Caco-2 (cell line): Measurements from ENCODE around the gene FIP1L1. TPM values are rescaled to one million over a fixed set of nuclear protein-coding genes. Genes with fewer than 3 reads are reported as not detected.

Experiments used
- BruUV-seq: library from RNA; stranded (reverse); fragments of 400-500 nt; replicated peaks from 2 replicates; lab custom pipeline; 2021; lab: Mats Ljungman, UMichigan
- CTCF ChIA-PET: fragments of 300-600 bp; sonication (Branson Sonifier 250); formaldehyde crosslinking; loops from one replicate; lab custom pipeline; 2022; ENCODE audit warnings: antibody characterized with exemption; lab: Charles Lee
- POLR2A ChIA-PET: fragments of 300-600 bp; sonication (Branson Sonifier 250); formaldehyde crosslinking; loops from one replicate; lab custom pipeline; 2022; ENCODE audit warnings: antibody characterized with exemption; lab: Charles Lee
- DNase-seq, 2 experiments: peaks; one replicate each; pipeline versions ENCODE4 v3.0.0 to v3.0.0-alpha.2; 2020 to 2022
- H3K27me3 ChIP-seq: replicated peaks from 2 replicates; pipeline ENCODE4 v1.6.0; 2011; ENCODE audit warnings: low read length; ENCODE audit not compliant: control insufficient read depth, insufficient read depth
- H3K36me3 ChIP-seq: 2 replicates; pipeline ENCODE4 v1.5.1; 2011; ENCODE audit warnings: low read length; ENCODE audit not compliant: control insufficient read depth, insufficient read depth
- H3K4me1 ChIP-seq: fragments of 250-450 bp; sonication (Bioruptor Pico); 2 replicates; pipeline ENCODE4 v1.5.1; 2020; ENCODE audit warnings: mild to moderate bottlenecking
- H3K4me3 ChIP-seq: 2 replicates; pipeline ENCODE4 v1.5.1; 2011; ENCODE audit warnings: low read depth, mild to moderate bottlenecking, control low read depth, low read length
- H3K9me3 ChIP-seq: fragments of 250-450 bp; sonication (Bioruptor Pico); 2 replicates; pipeline ENCODE4 v1.5.1; 2020; ENCODE audit warnings: mild to moderate bottlenecking, moderate library complexity
- H3K27ac Mint-ChIP-seq: one replicate; pipeline ENCODE4 v1.8.0; 2022; ENCODE audit warnings: mixed read lengths; ENCODE audit not compliant: unreplicated experiment
- H3K27me3 Mint-ChIP-seq: one replicate; pipeline ENCODE4 v1.8.0; 2022; ENCODE audit warnings: mixed read lengths; ENCODE audit not compliant: insufficient read depth, unreplicated experiment
- H3K36me3 Mint-ChIP-seq: one replicate; pipeline ENCODE4 v1.8.0; 2022; ENCODE audit warnings: mild to moderate bottlenecking, mixed read lengths; ENCODE audit not compliant: insufficient read depth, unreplicated experiment
- H3K4me1 Mint-ChIP-seq: one replicate; pipeline ENCODE4 v1.8.0; 2022; ENCODE audit warnings: low read depth, mixed read lengths; ENCODE audit not compliant: unreplicated experiment
- H3K4me3 Mint-ChIP-seq: one replicate; pipeline ENCODE4 v1.8.0; 2022; ENCODE audit warnings: mild to moderate bottlenecking, moderate library complexity, mixed read lengths; ENCODE audit not compliant: unreplicated experiment
- H3K9me3 Mint-ChIP-seq: one replicate; pipeline ENCODE4 v1.8.0; 2022; ENCODE audit warnings: mixed read lengths; ENCODE audit not compliant: unreplicated experiment
- CTCF ChIP-seq, 2 experiments: fragments of 200-600 bp in 1 of 2; IDR thresholded peaks; 1 replicate in 1 of 2; 2 replicates in 1 of 2; pipeline versions ENCODE4 v1.5.1 to v1.8.0; 2011 to 2022; ENCODE audit warnings: antibody characterized with exemption in 1 of 2, control low read depth in 1 of 2, inconsistent platforms in 1 of 2, low read depth in 1 of 2, low read length in 1 of 2, mild to moderate bottlenecking in 1 of 2, moderate library complexity in 1 of 2; ENCODE audit not compliant: insufficient read depth in 1 of 2, severe bottlenecking in 1 of 2, unreplicated experiment in 1 of 2
- intact Hi-C: fragments of 100-400 bp; cut with micrococcal nuclease; formaldehyde crosslinking; loops from one replicate; pipeline ENCODE4 v1.10.0; 2022; ENCODE audit not compliant: unreplicated experiment
- total RNA-seq: library from RNA; stranded (reverse); gene quantifications from 2 replicates; pipeline ENCODE4 v1.2.3, GENCODE V29; 2022

Gene FIP1L1
- total RNA-seq, 1 experiment from 2014 or later: 62.5 TPM

- POLR2A ChIA-PET: no interaction called here
- H3K4me1 ChIP-seq: peaks cover 5% of the 10 kb centered on the region
- Mint-ChIP-seq H3K27me3 (no peaks in the 10 kb centered on the region), H3K9me3 (no peaks in the 10 kb centered on the region), H3K36me3 (no peaks in the 10 kb centered on the region), H3K4me3 (no peak overlapping the region), H3K4me1 (peaks cover 5% of the 10 kb centered on the region), H3K27ac (no peak overlapping the region)
- DNase-seq: no peak
- no peaks in the 10 kb centered on the region for H3K9me3 ChIP-seq
- intact Hi-C loops: no loop called here
- H3K27me3 ChIP-seq: no peaks in the 10 kb centered on the region
- H3K36me3 ChIP-seq: no peaks in the 10 kb centered on the region
- CTCF ChIA-PET: no interaction called here
- no TSS peak for BruUV-seq
- no peak overlapping the region for H3K4me3 ChIP-seq
- TF ChIP-seq CTCF (IDR thresholded peaks at IDR 0.05; ENCODE audit: insufficient read depth in 1 of 2, low read depth in 1 of 2, low read length in 1 of 2, severe bottlenecking in 1 of 2, unreplicated experiment in 1 of 2): no peak
Measured at GRCh38 chr4:53483250-53483649, 105.8 kb downstream of the FIP1L1 start.

- H3K36me3 ChIP-seq: no peaks in the 10 kb centered on the region
- Mint-ChIP-seq H3K4me3 (no peak overlapping the region), H3K4me1 (no peaks in the 10 kb centered on the region), H3K9me3 (no peaks in the 10 kb centered on the region), H3K27me3 (no peaks in the 10 kb centered on the region), H3K36me3 (no peaks in the 10 kb centered on the region), H3K27ac (no peak overlapping the region)
- no peak for TF ChIP-seq CTCF (IDR thresholded peaks at IDR 0.05; ENCODE audit: insufficient read depth in 1 of 2, low read depth in 1 of 2, low read length in 1 of 2, severe bottlenecking in 1 of 2, unreplicated experiment in 1 of 2)
- H3K4me3 ChIP-seq: no peak overlapping the region
- no TSS peak for BruUV-seq
- no peaks in the 10 kb centered on the region for H3K27me3 ChIP-seq
- CTCF ChIA-PET: no interaction called here
- DNase-seq: no peak
- intact Hi-C loops: no loop called here
- H3K4me1 ChIP-seq: no peaks in the 10 kb centered on the region
- H3K9me3 ChIP-seq: no peaks in the 10 kb centered on the region
- POLR2A ChIA-PET: no interaction called here
Measured at GRCh38 chr4:53484911-53485657, 107.6 kb downstream of the FIP1L1 start.

- Histone ChIP-seq H3K9me3 (no peaks in the 10 kb centered on the region), H3K36me3 (no peaks in the 10 kb centered on the region), H3K27me3 (no peaks in the 10 kb centered on the region), H3K4me1 (no peaks in the 10 kb centered on the region), H3K4me3 (no peak overlapping the region)
- no TSS peak for BruUV-seq
- Mint-ChIP-seq H3K27ac (no peak overlapping the region), H3K4me1 (no peaks in the 10 kb centered on the region), H3K9me3 (no peaks in the 10 kb centered on the region), H3K36me3 (no peaks in the 10 kb centered on the region), H3K27me3 (no peaks in the 10 kb centered on the region), H3K4me3 (no peak overlapping the region)
- ChIA-PET POLR2A (no interaction called here), CTCF (no interaction called here)
- DNase-seq: no peak
- TF ChIP-seq CTCF (IDR thresholded peaks at IDR 0.05; ENCODE audit: insufficient read depth in 1 of 2, low read depth in 1 of 2, low read length in 1 of 2, severe bottlenecking in 1 of 2, unreplicated experiment in 1 of 2): no peak
- intact Hi-C loops: no loop called here
Measured at GRCh38 chr4:53485658-53486040, 108.2 kb downstream of the FIP1L1 start.
